Measurements from ENCODE around the gene PITPNM3. TPM values are rescaled to one million over a fixed set of nuclear protein-coding genes. Genes with fewer than 3 reads are reported as not detected.
"Not testable (repeated sequence)": the region's sequence is repeated elsewhere in the genome, so short reads cannot be mapped to it uniquely, and the experiment has no call there.

The PITPNM3 gene
- total RNA-seq, 1 donor: 0.54 TPM

DNA sequence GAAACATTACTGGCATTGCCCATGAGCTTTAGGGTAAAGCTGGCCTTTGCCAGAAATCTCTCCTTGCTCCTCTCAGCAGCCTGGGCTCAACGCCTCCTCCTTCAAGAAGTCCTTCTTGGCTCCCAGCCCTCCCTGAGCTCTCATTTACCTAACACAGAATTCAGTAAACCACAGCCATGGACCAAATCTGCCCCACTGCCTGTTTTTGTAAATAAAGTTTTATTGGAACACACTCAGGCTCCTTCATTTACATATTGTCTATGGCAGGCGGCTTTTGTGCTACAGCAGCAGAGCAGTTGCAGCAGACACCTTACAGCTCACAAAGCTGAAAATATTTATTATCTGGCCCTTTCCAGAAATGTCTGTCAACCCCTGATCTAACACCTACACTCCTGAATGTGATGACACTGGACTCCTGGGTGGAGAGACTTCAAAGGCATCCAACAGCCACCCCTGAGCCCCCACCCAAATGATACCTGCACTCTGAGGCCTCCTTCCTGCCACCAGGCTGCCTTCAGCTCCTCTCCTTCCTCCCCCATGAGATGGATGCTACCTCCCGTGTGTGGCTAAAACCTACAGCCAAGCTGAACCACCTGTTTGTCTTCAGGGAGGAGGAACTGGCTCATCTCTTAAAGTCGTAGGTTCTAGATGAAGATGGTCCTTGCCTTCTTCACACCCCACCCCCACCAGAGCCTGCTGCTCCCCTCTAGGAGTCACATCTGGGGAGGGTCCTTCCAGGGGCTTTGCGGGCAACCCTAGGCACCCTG is 70.5 kb downstream of the PITPNM3 start:
- DNase-seq (ENCODE audit: low read depth in 2 of 3, low spot score in 2 of 3): no peak

DNA sequence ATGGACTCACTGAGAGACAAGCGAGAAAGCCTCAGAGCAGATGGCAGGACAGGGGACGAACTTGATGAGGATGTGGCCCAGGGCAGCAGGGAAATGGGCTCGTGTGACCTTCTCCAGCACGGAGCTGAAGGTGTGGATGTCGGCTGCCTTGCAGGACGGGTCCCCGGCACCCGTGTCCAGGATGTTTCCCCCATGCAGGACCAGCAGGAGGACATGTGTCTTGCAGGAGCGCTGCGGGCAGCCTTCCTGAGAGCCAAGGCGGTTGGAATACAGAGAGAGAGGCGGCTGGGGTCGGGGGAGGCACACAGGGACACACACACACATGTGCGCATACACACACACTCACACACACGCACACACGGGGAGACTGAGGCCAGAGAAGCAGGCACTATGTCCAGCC is 72.8 kb downstream of the PITPNM3 start:
- no peak for DNase-seq (ENCODE audit: low read depth in 2 of 3, low spot score in 2 of 3)

DNA sequence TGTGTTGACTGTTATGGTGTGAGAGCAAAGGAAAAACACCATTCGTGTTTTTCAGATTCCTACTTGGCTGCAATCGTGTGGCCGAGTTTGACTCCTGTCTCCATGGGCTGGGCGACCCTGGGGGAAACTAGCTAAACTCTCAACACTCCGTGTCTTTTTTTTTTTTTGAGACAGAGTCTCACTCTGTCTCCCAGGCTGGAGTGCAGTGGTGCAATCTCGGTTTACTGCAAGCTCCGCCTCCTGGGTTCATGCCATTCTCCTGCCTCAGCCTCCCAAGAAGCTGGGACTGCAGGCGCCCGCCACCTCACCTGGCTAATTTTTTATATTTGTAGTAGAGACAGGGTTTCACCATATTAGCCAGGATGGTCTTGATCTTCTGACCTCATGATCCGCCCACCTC is 73.6 kb downstream of the PITPNM3 start:
- not testable (repeated sequence) for DNase-seq (ENCODE audit: low read depth in 2 of 3, low spot score in 2 of 3)

DNA sequence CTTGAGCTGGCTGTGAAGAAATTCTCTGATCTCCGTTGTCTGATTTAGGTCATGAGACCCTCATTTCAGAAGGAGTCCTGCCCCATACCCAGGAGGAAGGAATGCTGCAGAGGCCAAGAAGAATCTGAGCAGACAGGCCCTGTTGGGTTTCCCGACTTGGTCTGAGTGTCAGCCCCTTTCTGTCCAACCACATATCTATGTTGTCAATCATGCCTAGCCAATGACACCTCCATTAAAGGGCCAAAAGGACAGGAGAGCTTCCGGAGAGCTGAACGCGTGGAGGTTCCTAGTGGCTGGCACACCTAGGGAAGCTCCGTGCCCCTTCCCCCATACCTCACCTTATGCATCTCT is 74.3 kb downstream of the PITPNM3 start:
- DNase-seq (ENCODE audit: low read depth in 2 of 3, low spot score in 2 of 3): no peak

DNA sequence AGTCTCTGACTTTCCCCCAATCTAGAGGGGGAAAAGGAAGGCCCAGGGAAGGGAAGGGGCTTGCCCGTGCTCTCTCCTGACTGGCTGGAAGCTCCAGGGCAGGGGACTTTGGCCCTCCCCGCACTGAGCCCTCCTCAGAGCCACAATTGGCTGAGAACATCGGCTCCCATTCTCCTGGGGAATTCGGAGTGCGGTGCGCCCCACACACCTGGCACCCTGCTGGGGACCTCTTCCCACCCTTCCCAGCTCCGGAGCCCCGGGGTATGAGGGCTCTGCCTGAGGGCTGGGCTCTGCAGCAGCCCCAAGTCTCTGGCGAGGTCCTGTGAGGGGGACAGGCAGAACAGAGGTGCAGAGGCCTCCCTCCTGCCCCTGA is 76.1 kb downstream of the PITPNM3 start:
- no peak for DNase-seq (ENCODE audit: low read depth in 2 of 3, low spot score in 2 of 3)

DNA sequence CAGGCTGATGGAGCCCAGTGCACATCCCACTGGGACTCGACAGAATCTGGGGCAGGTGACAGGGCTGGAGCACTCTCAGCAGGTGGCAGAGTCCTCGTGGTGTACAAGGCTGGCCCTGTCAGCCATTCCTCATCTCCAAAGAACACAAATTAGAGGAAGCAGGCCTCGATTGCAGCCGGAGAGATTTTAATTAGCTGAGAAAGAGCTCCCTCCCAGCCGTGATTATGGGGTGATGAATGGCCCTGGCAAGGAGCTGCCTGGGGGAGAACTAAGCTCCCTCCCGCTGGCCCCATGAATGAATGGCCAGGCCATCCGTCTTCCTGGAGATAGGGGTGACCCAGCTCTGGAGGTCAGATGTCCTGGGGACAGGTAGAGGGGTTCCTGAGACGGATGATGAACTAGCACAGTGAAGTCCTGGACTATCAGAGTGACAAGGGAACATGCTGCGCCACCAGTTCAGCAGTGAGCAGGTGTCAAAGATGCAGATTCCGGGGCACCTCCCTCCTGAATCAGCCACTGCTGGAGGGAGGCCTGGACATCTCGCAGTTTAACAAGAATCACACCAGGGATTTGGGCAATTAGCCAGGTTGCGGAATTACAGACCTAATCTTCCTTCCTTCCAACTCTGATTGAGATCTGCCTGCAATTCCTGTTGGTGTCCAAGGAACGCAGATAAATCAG is 76.6 kb downstream of the PITPNM3 start:
- no peak for DNase-seq (ENCODE audit: low read depth in 2 of 3, low spot score in 2 of 3)

DNA sequence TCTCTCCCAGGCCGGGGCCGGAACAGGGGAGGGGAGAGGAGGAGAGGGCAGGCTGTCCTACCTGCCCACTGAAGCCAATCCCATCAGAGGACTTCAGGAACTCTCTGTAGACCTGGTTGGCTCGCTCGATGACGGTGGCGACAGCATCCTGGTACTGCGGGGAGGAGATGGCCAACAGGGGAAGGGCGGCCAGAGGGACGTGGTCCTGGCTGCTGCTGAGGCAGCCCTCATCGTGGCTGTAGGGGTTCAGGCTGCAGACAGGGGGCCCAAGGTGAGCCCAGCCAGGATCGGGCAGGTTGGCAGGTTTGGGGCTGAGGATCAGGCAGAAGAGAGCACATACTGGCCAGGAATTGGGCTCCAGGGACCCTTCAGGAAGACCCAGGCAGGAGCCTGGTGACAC is 77.9 kb downstream of the PITPNM3 start:
- DNase-seq (ENCODE audit: low read depth in 2 of 3, low spot score in 2 of 3): no peak

DNA sequence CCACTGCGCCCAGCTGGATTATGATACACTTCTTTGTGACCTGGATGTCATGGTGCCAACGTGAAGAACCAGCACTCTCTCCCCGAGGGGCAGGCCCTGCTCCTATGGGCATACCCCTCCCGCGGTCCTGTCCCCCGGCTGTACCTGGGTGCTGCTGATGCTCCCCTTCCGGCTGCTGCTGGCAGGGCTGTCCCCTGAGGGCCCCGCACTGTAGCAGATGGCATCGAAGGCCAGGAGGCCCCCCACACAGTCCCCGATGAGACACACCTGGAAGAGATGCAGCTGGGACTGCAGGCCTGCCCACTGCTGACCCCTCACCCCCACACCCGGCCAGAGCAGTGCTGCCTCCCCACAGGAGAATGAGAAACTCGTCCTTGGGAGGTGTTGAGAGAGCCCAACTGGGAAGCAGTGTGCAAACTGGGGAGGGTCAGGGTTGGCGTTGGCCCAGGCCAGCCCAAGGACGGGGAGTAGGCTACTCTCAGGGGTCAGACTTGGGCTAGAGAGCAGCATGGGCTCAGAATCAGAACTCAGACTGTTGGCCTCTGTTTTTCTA is 78.4 kb downstream of the PITPNM3 start:
- no peak for DNase-seq (ENCODE audit: low read depth in 2 of 3, low spot score in 2 of 3)

DNA sequence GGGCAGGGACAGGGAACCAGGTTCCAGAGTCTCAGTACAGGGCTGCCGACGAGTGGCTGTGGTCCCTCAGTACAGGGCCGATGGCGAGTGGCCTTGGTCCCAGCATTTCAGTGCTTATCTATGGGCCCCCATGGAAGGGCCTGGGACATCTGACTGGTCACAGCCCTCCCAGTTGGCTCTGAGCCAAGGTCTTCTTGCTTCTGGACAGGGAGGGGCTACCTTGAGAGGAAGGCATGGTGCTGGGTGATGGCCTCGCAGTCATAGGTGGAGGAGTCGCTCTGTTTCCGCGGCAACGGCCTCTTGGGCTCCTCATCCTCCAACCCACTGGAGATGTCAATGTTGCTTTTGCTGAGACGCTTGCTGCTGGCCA is 79.6 kb downstream of the PITPNM3 start:
- no peak for DNase-seq (ENCODE audit: low read depth in 2 of 3, low spot score in 2 of 3)

DNA sequence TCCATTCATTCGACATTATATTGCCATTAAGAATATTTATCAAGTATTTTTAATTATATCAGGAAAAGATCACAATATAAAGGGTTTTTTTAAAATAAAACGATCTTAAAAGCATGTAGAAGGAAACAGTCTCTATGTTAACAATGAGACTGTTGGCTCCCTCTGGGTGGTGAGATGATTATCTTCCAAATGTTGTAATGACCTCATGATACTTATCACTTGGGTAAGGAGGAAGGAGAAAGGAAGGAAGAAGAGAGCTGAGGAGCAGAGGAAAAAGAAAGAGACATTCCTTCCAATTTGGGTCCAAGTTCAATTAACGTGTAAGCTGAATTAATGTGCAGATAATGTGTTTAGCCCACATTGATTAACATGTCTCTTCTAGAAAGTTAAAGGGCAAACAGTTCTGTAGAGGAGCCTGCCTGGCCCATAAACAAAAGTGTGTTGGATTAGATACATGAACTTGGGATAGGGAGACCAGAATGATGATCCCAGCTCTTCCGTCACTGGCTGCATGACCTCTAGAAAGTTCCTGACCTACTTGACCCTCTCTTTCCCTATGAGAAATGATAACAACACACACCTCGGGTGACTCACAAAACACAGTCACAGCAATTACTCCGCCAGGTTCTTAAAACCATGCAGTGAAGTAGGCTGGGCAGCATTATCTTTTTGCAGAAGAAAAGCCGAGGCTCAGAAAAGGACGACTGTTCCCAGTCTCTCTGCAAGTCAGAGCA is 80.1 kb downstream of the PITPNM3 start:
- DNase-seq (ENCODE audit: low read depth in 2 of 3, low spot score in 2 of 3): no peak

DNA sequence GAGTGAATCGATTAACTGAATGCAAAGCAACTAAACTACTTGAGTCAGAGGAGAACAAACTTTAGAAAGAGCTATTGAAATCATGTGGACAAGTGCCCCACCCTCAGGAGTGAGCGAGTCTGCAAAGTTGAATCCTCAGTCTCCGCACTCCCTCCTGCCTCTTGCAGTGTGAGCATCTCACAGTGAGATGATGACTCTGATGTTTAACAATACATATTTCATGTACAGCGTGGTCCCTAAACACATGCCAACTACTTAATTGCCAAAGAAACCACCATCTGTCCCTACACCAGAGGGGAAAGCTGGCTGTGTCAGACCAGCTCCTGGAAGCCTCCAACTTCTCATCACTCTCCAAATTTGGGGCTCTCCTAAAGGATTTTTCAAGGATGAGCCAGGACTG is 80.9 kb downstream of the PITPNM3 start:
- no peak for DNase-seq (ENCODE audit: low read depth in 2 of 3, low spot score in 2 of 3)

DNA sequence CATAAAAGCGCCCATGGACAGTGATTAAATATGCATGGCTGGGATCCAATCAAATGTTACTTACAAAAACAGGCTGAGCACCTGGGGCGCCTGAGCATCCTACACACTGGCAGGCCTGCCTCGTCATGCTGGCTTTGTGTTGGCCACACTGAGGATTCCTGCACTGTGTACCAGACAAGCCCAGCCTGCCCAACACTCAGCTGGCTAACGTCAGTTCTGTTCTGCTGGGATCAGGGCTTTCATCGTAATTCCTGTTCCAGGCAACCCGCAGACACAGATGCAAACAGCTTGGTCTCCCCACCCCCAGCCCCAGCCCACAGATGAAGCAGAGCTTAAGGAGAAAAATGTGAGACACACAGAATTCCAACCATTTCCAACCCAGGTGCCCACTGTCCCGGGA is 81.4 kb downstream of the PITPNM3 start:
- no peak for DNase-seq (ENCODE audit: low read depth in 2 of 3, low spot score in 2 of 3)

DNA sequence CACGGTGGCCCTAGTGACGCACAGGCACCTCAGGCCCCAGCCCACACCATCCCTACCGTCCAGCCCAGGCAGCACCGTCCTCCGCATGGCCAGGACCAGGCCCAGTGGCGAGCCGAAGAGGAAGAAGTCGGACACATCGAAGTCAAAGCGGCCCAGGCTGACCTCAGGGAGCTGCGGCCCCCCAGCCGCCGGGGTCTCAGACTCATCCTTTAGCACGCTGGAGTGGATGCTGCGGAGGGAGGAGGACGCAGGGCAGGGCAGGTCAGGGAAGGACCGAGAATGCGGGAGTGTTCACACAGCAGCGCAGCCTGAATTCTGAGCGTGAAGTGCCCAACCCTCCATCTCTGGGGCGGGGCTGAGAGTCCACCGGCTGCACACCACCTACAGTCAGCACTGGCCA is 82.0 kb downstream of the PITPNM3 start:
- no peak for DNase-seq (ENCODE audit: low read depth in 2 of 3, low spot score in 2 of 3)

DNA sequence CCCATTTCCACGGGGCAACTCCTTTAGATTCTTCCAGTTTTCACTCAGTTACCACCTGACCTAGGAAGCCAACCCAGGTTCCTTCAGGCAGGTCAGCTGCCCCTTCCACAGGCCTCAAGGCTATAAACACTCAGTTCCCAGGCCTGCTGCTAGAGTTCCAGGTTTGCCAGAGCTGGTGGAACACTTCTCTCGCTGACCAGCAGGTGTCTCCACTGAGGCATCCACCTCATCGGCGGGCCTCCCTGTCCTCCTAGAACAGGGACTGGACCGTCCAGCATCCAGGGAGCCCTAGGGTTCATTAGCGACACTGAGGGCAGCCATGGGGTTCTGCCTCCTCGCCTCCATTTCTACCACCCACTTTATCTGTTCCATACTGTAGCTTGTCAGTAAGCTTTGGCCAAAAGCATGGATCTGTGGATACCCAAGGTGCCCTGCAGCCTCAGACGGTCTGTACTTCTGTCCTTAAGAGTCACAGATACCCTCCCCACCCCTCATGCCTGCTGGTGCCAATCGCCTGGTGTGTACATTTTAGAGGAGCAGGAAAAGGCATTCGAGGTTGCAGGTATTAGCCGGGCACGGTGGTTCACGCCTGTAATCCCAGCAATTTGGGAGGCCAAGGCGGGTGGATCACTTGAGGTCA is 83.1 kb downstream of the PITPNM3 start:
- DNase-seq (ENCODE audit: low read depth in 2 of 3, low spot score in 2 of 3): peak; percentile 32 to 68 (median 51)

DNA sequence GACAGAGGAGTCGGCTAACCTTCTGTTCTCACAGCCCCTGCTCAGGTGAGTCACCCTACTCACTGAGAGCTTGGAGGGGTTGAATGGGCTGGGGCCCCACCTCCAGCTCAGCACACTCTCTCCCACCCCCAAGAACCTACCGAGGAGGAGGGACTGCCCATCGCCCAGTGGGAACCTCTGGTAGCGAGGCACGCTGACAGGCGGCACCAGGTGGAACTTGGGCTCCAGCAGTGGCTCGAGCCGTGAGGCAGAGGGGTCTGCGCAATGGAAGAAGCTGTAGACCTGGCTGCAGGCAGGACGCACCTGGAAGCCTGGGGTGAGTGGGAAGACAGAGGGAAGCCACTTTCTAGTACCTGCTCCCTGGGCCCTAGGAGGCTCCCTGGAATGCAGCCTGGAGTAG is 83.8 kb downstream of the PITPNM3 start:
- DNase-seq (ENCODE audit: low read depth in 2 of 3, low spot score in 2 of 3): no peak

DNA sequence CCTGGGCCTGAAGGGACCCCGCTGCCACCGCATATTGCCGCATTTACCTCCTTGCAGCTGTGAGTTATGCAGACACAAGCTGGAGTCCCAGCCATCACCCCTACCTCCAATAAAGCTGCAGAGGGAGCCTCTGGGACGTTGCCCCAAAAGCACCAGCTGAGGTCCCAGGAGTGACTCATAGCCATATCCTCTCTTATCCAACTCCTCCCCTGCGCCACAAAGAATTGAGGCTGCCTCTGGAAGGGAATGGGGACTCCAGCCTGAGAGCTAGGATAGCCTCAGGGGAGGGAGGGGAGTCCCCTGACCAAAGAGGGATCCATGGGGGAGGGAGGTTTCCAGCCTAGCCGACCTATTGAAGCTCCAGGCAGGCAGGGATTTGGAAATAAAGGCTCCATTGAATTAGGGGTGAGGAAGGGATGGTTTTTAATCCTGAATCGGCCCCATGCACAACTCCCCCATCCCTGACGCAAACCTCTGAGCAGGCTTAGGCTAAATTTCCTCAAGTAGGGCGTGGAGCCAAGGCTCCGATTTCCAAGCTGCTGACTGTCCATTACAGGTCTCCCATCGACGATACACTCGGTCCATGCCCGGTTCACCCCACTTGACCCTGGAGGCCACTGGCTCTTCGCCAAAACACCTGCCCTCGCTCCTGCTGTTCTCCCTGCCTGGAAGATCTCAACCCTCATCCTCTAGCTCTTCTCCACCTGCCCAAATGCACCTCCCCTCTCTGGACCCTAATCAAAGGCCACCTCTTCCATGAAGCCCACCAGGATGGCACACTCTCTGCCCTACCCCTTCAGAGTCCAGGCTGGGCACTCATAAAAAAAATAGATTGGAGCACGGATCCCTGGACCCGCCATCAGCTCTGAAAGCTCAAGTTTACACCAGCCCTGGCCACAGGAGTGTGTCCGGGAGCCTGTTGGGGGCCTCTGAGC is 84.6 kb downstream of the PITPNM3 start:
- no peak for DNase-seq (ENCODE audit: low read depth in 2 of 3, low spot score in 2 of 3)

DNA sequence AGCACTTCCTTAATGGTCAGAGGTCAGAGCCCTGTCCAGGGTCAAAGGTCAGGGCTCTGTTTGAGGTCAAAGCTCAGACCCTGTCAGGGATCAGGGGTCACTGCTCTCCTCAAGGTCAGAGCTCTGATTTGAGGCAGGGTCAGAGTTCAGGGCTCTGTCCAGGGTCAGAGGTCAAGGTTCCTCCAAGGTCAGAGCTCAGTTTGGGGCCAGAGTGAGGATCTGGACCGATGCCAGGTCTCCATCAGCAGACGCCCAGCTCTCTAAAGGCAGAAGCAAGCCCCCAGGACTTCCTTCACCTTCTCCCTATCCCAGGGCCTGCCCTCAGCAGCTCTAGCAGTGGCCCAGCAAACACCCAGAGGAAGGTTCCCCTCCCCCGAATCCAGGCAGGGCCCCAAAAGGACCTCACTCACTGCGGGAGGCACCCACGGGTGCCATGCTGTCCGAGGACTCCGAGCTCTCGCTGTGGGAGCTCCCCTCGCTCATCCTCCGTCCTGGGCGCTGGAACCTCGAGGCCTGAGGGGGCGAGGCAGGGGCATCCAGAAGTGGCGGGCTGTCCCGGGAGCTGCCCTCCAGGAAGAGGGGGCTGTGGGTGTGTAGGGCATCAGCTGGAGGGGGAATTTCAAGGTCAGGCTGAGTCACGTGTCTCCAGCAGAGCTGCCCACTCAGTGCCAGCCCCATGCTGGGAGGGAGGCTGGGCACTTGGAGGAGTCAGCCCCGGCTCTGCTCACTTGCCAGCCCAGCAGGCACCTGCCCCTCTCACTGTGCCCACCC is 85.4 kb downstream of the PITPNM3 start:
- DNase-seq (ENCODE audit: low read depth in 2 of 3, low spot score in 2 of 3): no peak

DNA sequence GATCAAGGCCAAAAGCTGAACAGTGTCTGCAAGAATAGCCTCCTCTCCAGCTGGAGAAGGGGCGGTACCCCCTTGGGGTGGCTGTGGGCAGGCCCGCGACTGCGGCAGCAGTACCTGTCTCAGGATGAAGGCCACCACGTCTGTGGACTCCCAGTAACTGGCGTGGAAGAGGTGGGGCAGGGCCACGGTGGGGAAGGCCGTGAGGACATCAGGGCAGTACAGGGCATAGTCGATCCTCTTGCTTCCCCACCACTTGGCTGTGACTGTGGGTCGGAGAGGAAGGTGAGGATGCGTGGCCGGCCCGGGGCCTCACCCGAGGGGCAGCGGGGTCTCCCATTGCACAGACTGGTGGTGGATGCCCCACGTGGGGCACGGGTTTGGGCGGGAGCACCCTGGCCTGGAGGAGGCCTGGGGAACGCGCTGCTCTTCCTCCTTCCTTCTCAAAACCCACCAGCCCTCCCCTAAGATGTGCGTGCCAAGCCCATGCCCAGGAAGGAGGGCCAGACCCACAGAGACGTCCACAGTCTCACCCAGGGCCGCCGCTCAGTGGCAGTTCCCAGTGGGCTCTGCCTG is 86.1 kb downstream of the PITPNM3 start:
- DNase-seq (ENCODE audit: low read depth in 2 of 3, low spot score in 2 of 3): no peak

All from hematopoietic multipotent progenitor cell (in vitro differentiated cells).